NCI-H2081 treated with DMSO at 0.1 percent for 48 hours (cell line): Measurements from ENCODE around the gene MAGEB18.

Experiments used
- DNase-seq: peaks from one replicate; lab custom pipeline; 2025; lab: John Stamatoyannopoulos, UW

MAGEB18 gene

GRCh38 chrX:26138274-26138673 lies at the start of gene MAGEB18:
Gene MAGEB18 (plus strand): TSS chrX:26138343. CDS start chrX:26138986, 643 bp downstream.
- DNase-seq = no peak

- no peak for DNase-seq
Observed at GRCh38 chrX:26100421-26100920, 37.7 kb upstream of the MAGEB18 start.

- DNase-seq = no peak
Observed at GRCh38 chrX:26109142-26109541, 29.0 kb upstream of the MAGEB18 start.

GRCh38 chrX:26146024-26146423 lies 7.9 kb downstream of the MAGEB18 start:
- no peak for DNase-seq

- no peak for DNase-seq
Observed at GRCh38 chrX:26160301-26160700, 22.2 kb downstream of the MAGEB18 start, which contains the start of gene MAGEB6B. Gene MAGEB6B (plus strand): TSS chrX:26160601. CDS start chrX:26160601, 0 bp downstream.
